Colonic mucosa (tissue), 4 donors: ENCODE measurements around the gene ROR2. TPM values are rescaled to one million over a fixed set of nuclear protein-coding genes. Genes with fewer than 3 reads are reported as not detected.
A peak's percentile ranks its signal among the peaks of the same experiment; 100 is the strongest.

ENCODE experiments used
- DNase-seq: peaks from one replicate; pipeline ENCODE4 v3.0.0-alpha.2; 2020
- H3K27ac ChIP-seq: fragments of 200-600 bp; one replicate; pipeline ENCODE4 v1.8.0; 2021
- H3K27me3 ChIP-seq: fragments of 200-600 bp; one replicate; pipeline ENCODE4 v1.8.0; 2021
- H3K36me3 ChIP-seq: fragments of 200-600 bp; one replicate; pipeline ENCODE4 v1.8.0; 2021
- H3K4me1 ChIP-seq: fragments of 200-600 bp; one replicate; pipeline ENCODE4 v1.8.0; 2021; ENCODE audit warnings: mild to moderate bottlenecking
- H3K4me3 ChIP-seq: fragments of 200-600 bp; one replicate; pipeline ENCODE4 v1.8.0; 2021
- H3K9ac ChIP-seq, 2 donors: one replicate each; pipeline ENCODE4 v1.7.0; 2013; ENCODE audit warnings: control low read depth in 2 of 2, low read depth in 2 of 2, low read length in 2 of 2
- H3K9me3 ChIP-seq: fragments of 200-600 bp; one replicate; pipeline ENCODE4 v1.8.0; 2021
- CTCF ChIP-seq: fragments of 200-600 bp; IDR thresholded peaks from one replicate; pipeline ENCODE4 v1.8.0; 2022; ENCODE audit warnings: antibody characterized with exemption, mild to moderate bottlenecking
- intact Hi-C: fragments of 100-400 bp; cut with DNase I; formaldehyde crosslinking; loops from one replicate; pipeline ENCODE4 v1.14.1; 2022
- total RNA-seq, 2 donors: library from RNA; stranded (reverse); fragmentation: NEBNext Ultra II Directional in 1 of 2; extraction: Animal tissue kit (Norgen Biotek cat#: 25700) in 1 of 2; gene quantifications; one replicate each; pipeline ENCODE4 v1.2.1, GENCODE V29; 2021
- donor health status: healthy.
- donor health status: DM: no; HTN: no; CAD: no.
- donor health status: DM: no; HTN: no; CAD: no.

ROR2 gene
- total RNA-seq, 2 donors from 2014 or later = 1.7 to 9.1 TPM

DNA sequence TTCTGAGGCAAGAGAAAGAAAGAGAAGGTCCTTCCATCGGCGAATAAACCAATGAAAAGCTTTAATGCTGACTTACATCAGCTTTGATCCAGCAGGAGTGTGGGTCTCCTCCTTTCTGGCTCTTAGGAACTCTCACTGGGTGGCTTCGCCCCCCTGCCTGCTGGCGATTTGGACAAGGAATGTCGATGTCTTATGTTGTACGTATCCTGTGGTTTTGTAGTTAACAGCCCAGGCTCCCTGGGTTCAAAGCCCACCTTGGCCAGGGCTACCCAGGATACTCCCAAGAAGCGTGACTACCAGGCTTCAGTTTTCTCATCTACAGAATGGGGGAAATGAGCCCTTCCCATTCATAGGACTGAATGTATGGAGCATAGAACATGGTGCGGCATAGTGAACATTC, 124.2 kb downstream of the ROR2 start:
- TF ChIP-seq CTCF = no peak
- H3K9ac ChIP-seq = no peak overlapping the region
- H3K4me1 ChIP-seq = no peaks in the 10 kb centered on the region
- intact Hi-C loops = no loop called here
- no peak overlapping the region for H3K27ac ChIP-seq
- H3K36me3 ChIP-seq = no peaks in the 10 kb centered on the region
- H3K4me3 ChIP-seq = no peak overlapping the region
- DNase-seq = no peak
- no peaks in the 10 kb centered on the region for H3K9me3 ChIP-seq
- H3K27me3 ChIP-seq = no peaks in the 10 kb centered on the region

DNA sequence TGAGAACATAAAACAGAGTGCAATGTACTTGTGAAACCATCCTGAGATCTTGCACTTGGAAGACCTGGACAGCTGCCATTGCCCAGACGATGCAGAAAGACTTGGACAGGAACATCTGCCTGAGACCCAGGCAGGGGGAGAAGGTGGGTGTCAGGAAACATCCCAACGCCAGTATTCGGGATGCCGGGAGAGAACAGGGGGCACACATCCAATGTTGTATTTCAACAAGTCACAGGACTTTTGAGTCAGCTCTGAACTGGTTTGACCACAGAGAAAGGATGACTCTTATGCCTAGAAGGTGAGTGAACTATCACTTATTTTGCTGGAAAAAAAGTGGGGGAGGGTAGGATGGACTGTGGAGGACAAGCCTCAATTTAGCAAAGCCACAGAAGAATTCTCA, 124.6 kb downstream of the ROR2 start:
- Histone ChIP-seq H3K4me1 (no peaks in the 10 kb centered on the region), H3K36me3 (no peaks in the 10 kb centered on the region), H3K4me3 (no peak overlapping the region), H3K27me3 (no peaks in the 10 kb centered on the region), H3K27ac (no peak overlapping the region), H3K9ac (no peak overlapping the region), H3K9me3 (no peaks in the 10 kb centered on the region)
- no peak for DNase-seq
- TF ChIP-seq CTCF = no peak
- intact Hi-C loops = no loop called here

GRCh38 chr9:91824601-91825305, 125.3 kb downstream of the ROR2 start:
- peak overlapping the region in 1 of 2 donors; percentile 26 for H3K9ac ChIP-seq
- no peaks in the 10 kb centered on the region for H3K9me3 ChIP-seq
- TF ChIP-seq CTCF = no peak
- intact Hi-C loops = no loop called here
- no peaks in the 10 kb centered on the region for H3K36me3 ChIP-seq
- H3K27ac ChIP-seq = no peak overlapping the region
- H3K4me3 ChIP-seq = no peak overlapping the region
- H3K27me3 ChIP-seq = no peaks in the 10 kb centered on the region
- DNase-seq = peak; percentile 46
- no peaks in the 10 kb centered on the region for H3K4me1 ChIP-seq

DNA sequence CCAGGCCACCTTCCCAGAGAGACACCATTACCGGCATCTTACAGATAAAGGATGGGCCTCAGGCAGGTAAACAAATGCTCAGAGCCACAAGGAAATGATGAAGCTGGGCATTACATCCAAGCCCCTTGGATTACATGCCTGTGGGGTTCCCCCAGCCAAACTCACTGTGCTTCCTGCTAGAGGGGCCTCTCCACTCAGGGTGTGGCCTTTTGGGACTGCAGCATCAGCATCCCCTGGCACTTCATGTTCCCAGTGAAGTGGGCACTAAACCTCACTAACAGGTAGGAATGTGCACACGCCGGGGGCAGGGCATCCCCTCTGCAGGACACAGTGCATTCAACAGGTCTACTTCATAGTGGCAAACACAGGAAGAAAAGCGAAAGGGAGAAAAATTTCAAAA, 125.9 kb downstream of the ROR2 start:
- DNase-seq = no peak
- no peaks in the 10 kb centered on the region for H3K4me1 ChIP-seq
- intact Hi-C loops = no loop called here
- H3K27me3 ChIP-seq = no peaks in the 10 kb centered on the region
- H3K9ac ChIP-seq = no peak overlapping the region
- no peak overlapping the region for H3K4me3 ChIP-seq
- H3K9me3 ChIP-seq = no peaks in the 10 kb centered on the region
- H3K27ac ChIP-seq = no peak overlapping the region
- no peak for TF ChIP-seq CTCF
- no peaks in the 10 kb centered on the region for H3K36me3 ChIP-seq

DNA sequence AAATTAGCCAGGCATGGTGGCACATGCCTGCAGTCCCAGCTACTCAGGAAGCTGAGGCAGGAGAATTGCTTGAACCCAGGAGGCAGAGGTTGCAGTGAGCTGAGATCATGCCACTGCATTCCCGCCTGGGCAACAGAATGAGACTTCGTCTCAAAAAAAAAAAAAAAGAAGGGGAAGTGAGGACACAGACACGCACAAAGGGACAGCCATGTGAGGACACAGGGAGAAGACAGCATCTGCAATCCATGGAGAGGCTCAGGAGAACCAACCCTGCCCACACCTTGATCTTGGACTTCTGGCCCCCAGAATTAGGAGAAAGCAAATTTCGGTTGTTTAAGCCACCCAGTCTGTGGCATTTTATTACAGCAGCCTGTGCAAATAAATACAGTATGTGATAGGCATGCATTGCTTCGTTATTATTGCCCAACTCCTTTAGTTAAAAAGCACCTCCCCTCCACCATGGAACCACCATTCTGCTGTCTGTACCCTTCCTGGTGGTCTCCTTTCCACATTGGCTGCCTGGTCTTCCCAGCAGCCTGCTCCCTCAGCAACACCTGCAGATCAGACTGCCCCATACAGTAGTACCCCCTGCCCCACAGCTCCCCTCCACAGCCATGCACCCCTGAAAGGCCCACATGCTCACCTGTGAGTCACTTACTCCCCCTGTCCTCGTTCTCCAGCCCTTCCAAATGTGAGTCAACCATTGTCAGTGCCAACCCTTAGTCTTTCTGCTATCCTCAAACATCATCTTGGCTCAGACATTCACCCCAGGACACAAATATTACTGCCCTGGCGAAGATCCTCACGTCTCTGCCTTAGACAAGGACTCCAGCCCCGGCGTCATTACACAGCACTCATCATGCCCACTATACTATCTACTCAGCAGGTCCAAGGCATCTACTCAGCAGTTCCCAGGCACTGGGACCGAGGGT, 128.8 kb downstream of the ROR2 start:
- no peaks in the 10 kb centered on the region for H3K9me3 ChIP-seq
- no peak overlapping the region for H3K9ac ChIP-seq
- no peak overlapping the region for H3K27ac ChIP-seq
- DNase-seq = no peak
- no peak for TF ChIP-seq CTCF
- intact Hi-C loops = no loop called here
- H3K4me3 ChIP-seq = no peak overlapping the region
- no peaks in the 10 kb centered on the region for H3K4me1 ChIP-seq
- no peaks in the 10 kb centered on the region for H3K27me3 ChIP-seq
- H3K36me3 ChIP-seq = no peaks in the 10 kb centered on the region
